Ovary (tissue), 9 donors: Measurements from ENCODE around the gene NFYC. TPM values are rescaled to one million over a fixed set of nuclear protein-coding genes. Genes with fewer than 3 reads are reported as not detected.

ENCODE experiments used
- DNase-seq, 5 donors: peaks; one replicate each; pipeline ENCODE4 v3.0.0-alpha.2; 2019 to 2020
- H3K27ac ChIP-seq, 2 donors: fragments of 200-600 bp; one replicate each; pipeline versions ENCODE4 v1.5.1 to v1.8.0; 2019 to 2022
- H3K27me3 ChIP-seq: fragments of 200-600 bp; one replicate; pipeline ENCODE4 v1.8.0; 2022
- H3K36me3 ChIP-seq: fragments of 200-600 bp; sonication (generic); one replicate; pipeline ENCODE4 v1.5.1; 2019
- H3K4me1 ChIP-seq: one replicate; pipeline ENCODE4 v1.8.1; 2013; ENCODE audit warnings: mild to moderate bottlenecking, moderate library complexity; ENCODE audit not compliant: insufficient read depth
- H3K4me3 ChIP-seq: fragments of 200-600 bp; sonication (generic); one replicate; pipeline ENCODE4 v1.5.1; 2017
- H3K9me3 ChIP-seq, 2 donors: fragments of 200-600 bp in 1 of 2; sonication (generic) in 1 of 2; one replicate each; pipeline versions ENCODE4 v1.5.1 to v1.8.1; 2013 to 2019; ENCODE audit warnings: mild to moderate bottlenecking in 1 of 2, moderate library complexity in 1 of 2
- EP300 ChIP-seq: sonication (generic); formaldehyde crosslinking; IDR thresholded peaks from one replicate; pipeline ENCODE4 v1.6.1; 2017; ENCODE audit warnings: antibody characterized with exemption
- POLR2A ChIP-seq: fragments of 450-650 bp; IDR thresholded peaks from one replicate; pipeline ENCODE4 v1.6.1; 2017; ENCODE audit warnings: antibody characterized with exemption, mild to moderate bottlenecking, moderate library complexity
- WGBS, 3 donors: extraction: QIAGEN DNeasy Blood & Tissue Kit in 1 of 3; methylation state at CpG; one replicate each; pipeline versions ENCODE4 v1.1.5 to v1.1.7; 2013 to 2017; 5-methylcytosine and 5-hydroxymethylcytosine counted together
- intact Hi-C, 4 donors: fragments of 100-400 bp; cut with DNase I; formaldehyde crosslinking; loops; one replicate each; pipeline versions ENCODE4 v1.11.0 to v1.15.1; 2022 to 2023
- polyA plus RNA-seq, 2 donors: library from polyadenylated mRNA; stranded (reverse); fragments of 200-250 nt in 1 of 2; fragments of 350-450 nt in 1 of 2; fragmentation: Illumina TruSeq in 1 of 2; extraction: RNeasy Lipid Tissue Mini Kit (QIAGEN cat#74804) in 1 of 2; gene quantifications; one replicate each; pipeline ENCODE4 v1.2.3, GENCODE V29; 2013 to 2014
- total RNA-seq, 7 donors: library from RNA; depleted of rRNA in 2 of 7; stranded (reverse); fragments of >200 nt in 2 of 7; fragmentation: NEBNext Ultra II Directional in 3 of 7; extraction: Animal tissue kit (Norgen Biotek cat#: 25700) in 3 of 7; gene quantifications; one replicate each; pipeline versions ENCODE4 v1.1.0 to v1.2.4, GENCODE V29; 2016 to 2023
- TF ChIP-seq, protein P1 (sequence below), 3 donors: fragments of 450-650 bp in 2 of 3; fragments of 200-600 bp in 1 of 3; IDR thresholded peaks; one replicate each; pipeline versions ENCODE4 v1.5.1 to v1.8.0; 2016 to 2022; ENCODE audit warnings: antibody characterized with exemption in 3 of 3, mild to moderate bottlenecking in 1 of 3
- donor health status: DM: no; HTN: no; CAD: no; lungs with moderate emphysema.
- donor health status: DM: no; HTN: no; CAD: no.
- donor health status: Bipolar disorder and iron deficiency.
- donor health status: DM: yes; HTN: yes; CAD: no.
- donor health status: DM: no; HTN: no; CAD: no.
- donor health status: DM: yes; HTN: yes; CAD: no.

NFYC gene
- total and polyA plus RNA-seq, 9 donors, result 28.8 to 90.9 (median 45.1) TPM

DNA sequence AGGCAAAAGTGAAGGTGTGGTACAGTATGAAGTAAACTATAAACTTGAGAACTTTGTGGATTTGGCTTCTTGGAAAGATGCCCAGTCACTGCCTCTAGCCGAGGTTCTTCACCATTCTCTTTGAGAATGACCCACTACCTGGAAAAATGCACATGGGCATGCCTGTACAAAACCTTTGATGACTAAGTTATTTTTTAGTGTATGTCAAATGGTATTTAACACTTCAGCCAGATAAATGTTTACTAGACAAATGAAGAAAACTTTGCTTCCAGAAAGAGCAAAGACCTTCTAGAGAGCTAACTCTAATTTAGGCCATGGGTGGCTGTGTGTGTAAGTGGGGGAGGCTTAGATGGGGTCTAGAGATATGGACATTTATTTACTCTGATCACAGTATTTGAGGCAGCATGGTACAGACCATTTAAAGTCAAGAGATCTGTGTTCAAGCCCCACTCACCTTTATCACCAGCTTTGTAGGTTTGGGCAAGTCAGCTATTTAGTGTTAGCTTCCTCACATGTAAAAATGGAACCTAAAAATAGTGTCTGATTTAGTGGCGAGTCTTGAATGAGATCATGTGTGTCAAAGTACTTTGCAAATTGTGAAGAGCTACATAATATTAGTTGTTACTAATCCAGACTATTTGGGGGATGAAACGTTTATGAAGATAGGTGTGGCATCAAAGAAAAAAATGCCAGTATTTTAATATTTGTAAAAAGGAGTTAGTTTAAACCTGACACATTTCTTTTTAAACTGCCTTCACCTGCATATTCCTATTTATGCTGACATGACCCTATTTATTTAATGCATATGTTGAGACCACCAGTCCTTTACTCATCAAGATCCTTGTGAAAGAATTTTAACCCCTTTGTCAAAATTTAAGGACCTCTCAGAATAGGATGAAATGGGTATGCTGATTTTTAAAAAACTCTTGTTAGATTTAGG, 20.2 kb downstream of the NFYC start:
- Histone ChIP-seq H3K4me3 (no peak overlapping the region), H3K9me3 (no peaks in the 10 kb centered on the region), H3K27me3 (no peaks in the 10 kb centered on the region), H3K4me1 (peaks cover 9% of the 10 kb centered on the region), H3K27ac (peak overlapping the region in 1 of 2 donors; percentile 33), H3K36me3 (no peaks in the 10 kb centered on the region)
- TF ChIP-seq, protein P1, sequence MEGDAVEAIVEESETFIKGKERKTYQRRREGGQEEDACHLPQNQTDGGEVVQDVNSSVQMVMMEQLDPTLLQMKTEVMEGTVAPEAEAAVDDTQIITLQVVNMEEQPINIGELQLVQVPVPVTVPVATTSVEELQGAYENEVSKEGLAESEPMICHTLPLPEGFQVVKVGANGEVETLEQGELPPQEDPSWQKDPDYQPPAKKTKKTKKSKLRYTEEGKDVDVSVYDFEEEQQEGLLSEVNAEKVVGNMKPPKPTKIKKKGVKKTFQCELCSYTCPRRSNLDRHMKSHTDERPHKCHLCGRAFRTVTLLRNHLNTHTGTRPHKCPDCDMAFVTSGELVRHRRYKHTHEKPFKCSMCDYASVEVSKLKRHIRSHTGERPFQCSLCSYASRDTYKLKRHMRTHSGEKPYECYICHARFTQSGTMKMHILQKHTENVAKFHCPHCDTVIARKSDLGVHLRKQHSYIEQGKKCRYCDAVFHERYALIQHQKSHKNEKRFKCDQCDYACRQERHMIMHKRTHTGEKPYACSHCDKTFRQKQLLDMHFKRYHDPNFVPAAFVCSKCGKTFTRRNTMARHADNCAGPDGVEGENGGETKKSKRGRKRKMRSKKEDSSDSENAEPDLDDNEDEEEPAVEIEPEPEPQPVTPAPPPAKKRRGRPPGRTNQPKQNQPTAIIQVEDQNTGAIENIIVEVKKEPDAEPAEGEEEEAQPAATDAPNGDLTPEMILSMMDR (IDR thresholded peaks at IDR 0.05), result no peak
- no peak for TF ChIP-seq POLR2A
- no peak for TF ChIP-seq EP300
- intact Hi-C loops, result no loop called here
- WGBS, 3 donors, result 10 to 12% (median 10%) methylated on average over 3 of the region's 3 CpGs
- DNase-seq, result no peak

DNA sequence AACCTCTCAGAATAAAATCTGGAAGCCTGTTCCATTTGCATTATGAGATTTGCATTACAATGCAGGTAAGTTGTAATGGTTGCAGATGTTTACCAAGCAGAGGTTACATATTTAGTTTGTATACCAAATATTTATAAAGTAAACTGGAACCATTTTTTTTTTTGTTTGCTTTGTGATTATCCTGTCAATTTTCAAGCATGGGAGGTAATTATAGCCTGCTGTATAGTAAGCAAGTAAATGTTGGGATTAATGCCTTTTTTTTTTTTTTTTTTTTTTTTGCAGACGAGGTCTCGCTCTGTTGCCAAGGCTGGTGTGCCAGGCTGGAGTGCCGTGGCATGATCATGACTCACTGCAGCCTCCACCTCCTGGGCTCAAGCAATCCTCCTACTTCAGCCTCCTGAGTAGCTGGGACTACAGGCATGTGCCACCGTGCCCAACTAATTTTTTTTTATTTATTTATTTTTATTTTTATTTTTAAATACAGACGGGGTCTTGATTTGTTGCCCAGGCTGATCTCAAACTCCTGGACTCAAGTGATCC, 21.0 kb downstream of the NFYC start:
- no peaks in the 10 kb centered on the region for H3K9me3 ChIP-seq
- no peaks in the 10 kb centered on the region for H3K27me3 ChIP-seq
- peak overlapping the region in 1 of 2 donors; percentile 17 for H3K27ac ChIP-seq
- intact Hi-C loops, result no loop called here
- H3K4me1 ChIP-seq, result peaks cover 9% of the 10 kb centered on the region
- DNase-seq, result no peak
- H3K36me3 ChIP-seq, result no peaks in the 10 kb centered on the region
- TF ChIP-seq, protein P1 (IDR thresholded peaks at IDR 0.05), result no peak
- TF ChIP-seq EP300, result no peak
- no peak for TF ChIP-seq POLR2A
- no peak overlapping the region for H3K4me3 ChIP-seq
- WGBS, 3 donors, result 72 to 79% (median 76%) methylated on average over 5 of the region's 5 CpGs

DNA sequence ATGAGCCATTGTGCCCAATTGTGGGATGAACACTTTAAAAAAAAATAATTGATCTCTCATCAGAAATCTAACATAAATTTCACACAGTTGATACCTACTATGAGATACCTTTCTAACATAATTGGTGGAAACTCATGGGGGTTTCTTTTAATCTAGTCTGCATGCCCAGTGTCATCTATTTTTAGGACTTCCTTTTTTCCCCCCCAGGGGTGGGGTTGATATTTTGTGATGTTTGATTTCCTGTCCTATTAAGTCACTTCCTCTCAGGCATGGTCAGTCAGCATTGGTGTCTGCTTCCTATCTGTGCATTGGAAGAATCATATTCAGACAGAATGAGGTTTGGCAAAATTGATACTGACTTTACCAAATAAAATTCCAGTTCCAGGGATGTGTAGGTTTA, 21.5 kb downstream of the NFYC start:
- Histone ChIP-seq H3K27ac (peak overlapping the region in 1 of 2 donors; percentile 17), H3K4me3 (no peak overlapping the region), H3K27me3 (no peaks in the 10 kb centered on the region), H3K9me3 (no peaks in the 10 kb centered on the region), H3K4me1 (peaks cover 9% of the 10 kb centered on the region), H3K36me3 (no peaks in the 10 kb centered on the region)
- intact Hi-C loops, result no loop called here
- TF ChIP-seq, protein P1 (IDR thresholded peaks at IDR 0.05), result no peak
- TF ChIP-seq EP300 (no peak), POLR2A (no peak)
- DNase-seq, result no peak

DNA sequence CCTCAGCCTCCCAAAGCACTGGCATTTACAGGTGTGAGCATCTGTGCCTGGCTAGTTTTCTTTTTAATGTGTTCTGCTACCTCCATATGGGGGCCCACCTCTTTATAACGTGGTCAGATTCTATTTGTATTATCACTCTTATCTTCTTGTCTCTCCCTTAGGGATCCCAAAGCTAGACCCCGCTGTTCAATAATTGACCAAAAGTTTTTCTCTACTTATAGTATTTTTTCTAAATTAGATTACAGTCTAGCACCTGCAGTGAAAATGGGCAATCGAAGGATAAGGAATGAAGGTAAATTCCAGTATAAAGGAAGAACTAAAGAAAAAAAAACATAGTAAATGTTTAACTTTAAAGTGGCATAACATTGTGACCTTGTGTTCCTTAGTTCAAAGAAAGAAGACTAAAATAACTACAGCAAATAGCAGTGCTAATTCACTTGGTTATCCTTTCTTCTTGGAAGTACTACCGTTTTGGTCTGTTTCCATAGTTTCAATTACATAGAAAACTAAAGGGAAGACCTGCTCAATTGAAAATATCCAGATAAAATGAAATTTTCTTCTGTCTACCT, 24.1 kb downstream of the NFYC start:
- H3K4me3 ChIP-seq, result no peak overlapping the region
- TF ChIP-seq EP300 (no peak), POLR2A (no peak)
- TF ChIP-seq, protein P1 (IDR thresholded peaks at IDR 0.05), result no peak
- H3K4me1 ChIP-seq, result peaks cover 9% of the 10 kb centered on the region
- no peaks in the 10 kb centered on the region for H3K27me3 ChIP-seq
- no peaks in the 10 kb centered on the region for H3K9me3 ChIP-seq
- intact Hi-C loops, result no loop called here
- no peak overlapping the region for H3K27ac ChIP-seq
- H3K36me3 ChIP-seq, result no peaks in the 10 kb centered on the region
- 68 to 74% (median 71%) methylated on average over 4 of the region's 4 CpGs for WGBS, 3 donors
- no peak for DNase-seq
